PFSK-1 (cell line): ENCODE measurements around the gene B3GNT2.

Experiments used
- FOXP2 ChIP-seq: optimal IDR thresholded peaks from 2 replicates; pipeline ENCODE3; 2011; ENCODE audit warnings: borderline replicate concordance, control low read depth, inconsistent platforms; ENCODE audit not compliant: insufficient read depth; ENCODE audit errors: extremely low read length, extremely low read depth
- POLR2AphosphoS5 ChIP-seq: IDR thresholded peaks from 2 replicates; pipeline ENCODE4 v1.6.1; 2012; ENCODE audit warnings: low read depth, mild to moderate bottlenecking, control low read depth, low read length, moderate library complexity

DNA sequence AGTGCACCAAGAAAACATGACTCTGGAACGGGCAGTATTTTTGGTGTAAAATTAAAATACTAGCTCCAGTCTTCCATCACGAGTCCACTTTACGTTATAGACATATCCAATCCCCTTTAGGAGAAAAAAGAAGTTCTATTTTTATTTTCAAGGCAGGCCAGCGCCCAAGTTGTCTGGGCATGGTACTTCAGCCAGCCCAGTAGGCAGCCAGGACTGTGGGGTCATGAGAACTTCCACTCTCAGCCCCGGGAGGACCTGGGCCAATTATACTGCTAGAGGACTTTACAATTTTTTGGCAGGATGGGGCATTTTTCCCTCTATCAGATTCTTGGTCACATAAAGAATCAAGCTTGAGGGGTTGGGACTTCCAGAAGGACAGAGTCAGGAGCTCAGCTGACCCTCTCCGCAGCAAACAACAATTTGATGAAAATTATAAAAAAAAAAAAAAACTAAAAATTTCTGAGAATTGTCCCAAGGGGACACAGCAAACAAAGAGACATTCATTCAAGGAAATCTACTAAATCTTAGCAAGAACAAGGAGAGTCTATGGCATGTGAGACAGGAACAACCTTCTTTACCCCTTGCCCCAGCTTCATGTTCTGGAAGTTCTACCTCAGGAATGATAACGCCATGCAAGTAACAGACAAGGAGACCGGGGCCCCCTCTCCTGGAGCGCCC is 37.3 kb upstream of the B3GNT2 start:
- no peak for TF ChIP-seq POLR2AphosphoS5
- no peak for TF ChIP-seq FOXP2
